Heart right ventricle (tissue), 16 donors: ENCODE measurements around the gene GLRA2. TPM values are rescaled to one million over a fixed set of nuclear protein-coding genes. Genes with fewer than 3 reads are reported as not detected.

Source experiments
- ATAC-seq, 8 donors: fragments of 200-7000 bp; cut with Tn5 transposase; one replicate each; pipeline ENCODE4 v1.9.1; 2020; ENCODE audit warnings: mild to moderate bottlenecking in 8 of 8, moderate library complexity in 8 of 8, moderate number of reproducible peaks in 1 of 8
- DNase-seq, 2 donors: peaks; one replicate each; pipeline ENCODE4 v3.0.0-alpha.2; 2020
- H3K27ac ChIP-seq, 10 donors: fragments of 200-600 bp; sonication (generic) in 2 of 10; one replicate each; pipeline versions ENCODE4 v1.5.0 to v1.8.0; 2020 to 2022; ENCODE audit warnings: mild to moderate bottlenecking in 3 of 10
- H3K27me3 ChIP-seq, 7 donors: fragments of 200-600 bp; one replicate each; pipeline ENCODE4 v1.8.0; 2021 to 2022; ENCODE audit warnings: mild to moderate bottlenecking in 2 of 7
- H3K36me3 ChIP-seq, 9 donors: fragments of 200-600 bp; sonication (generic) in 1 of 9; one replicate each; pipeline versions ENCODE4 v1.5.0 to v1.8.0; 2020 to 2022; ENCODE audit warnings: mild to moderate bottlenecking in 2 of 9
- H3K4me1 ChIP-seq, 9 donors: fragments of 200-600 bp; sonication (generic) in 1 of 9; one replicate each; pipeline versions ENCODE4 v1.5.0 to v1.8.0; 2020 to 2022; ENCODE audit warnings: mild to moderate bottlenecking in 4 of 9
- H3K4me3 ChIP-seq, 10 donors: fragments of 200-600 bp; sonication (generic) in 2 of 10; one replicate each; pipeline versions ENCODE4 v1.5.0 to v1.8.0; 2020 to 2022; ENCODE audit warnings: mild to moderate bottlenecking in 7 of 10, moderate library complexity in 2 of 10
- H3K9me3 ChIP-seq, 11 donors: fragments of 200-600 bp in 10 of 11; sonication (generic) in 2 of 11; one replicate each; pipeline versions ENCODE4 v1.5.0 to v1.8.0; 2013 to 2022; ENCODE audit warnings: mild to moderate bottlenecking in 2 of 11, control low read depth in 1 of 11, moderate library complexity in 1 of 11
- WGBS, 2 donors: extraction: QIAGEN DNeasy Blood & Tissue Kit; methylation state at CpG; one replicate each; pipeline ENCODE4 v1.1.7; 2013; ENCODE audit warnings: inconsistent platforms in 1 of 2; 5-methylcytosine and 5-hydroxymethylcytosine counted together
- intact Hi-C, 10 donors: fragments of 100-400 bp; cut with DNase I; formaldehyde crosslinking; loops; one replicate each; pipeline versions ENCODE4 v1.11.1 to v1.14.2; 2022
- polyA plus RNA-seq, 2 donors: library from polyadenylated mRNA; stranded (reverse); fragments of 200-250 nt; gene quantifications; one replicate each; pipeline ENCODE4 v1.2.3, GENCODE V29; 2013
- total RNA-seq, 10 donors: library from RNA; stranded (reverse); fragmentation: NEBNext Ultra II Directional in 3 of 10; extraction: Animal tissue kit (Norgen Biotek cat#: 25700) in 3 of 10; gene quantifications; one replicate each; pipeline versions ENCODE4 v1.2.1 to v1.2.4, GENCODE V29; 2021 to 2023
- TF ChIP-seq, protein P1 (sequence below), 9 donors: fragments of 200-600 bp; sonication (generic) in 2 of 9; IDR thresholded peaks; one replicate each; pipeline versions ENCODE4 v1.5.0 to v1.8.0; 2021 to 2022; ENCODE audit warnings: antibody characterized with exemption in 9 of 9, mild to moderate bottlenecking in 5 of 9, moderate library complexity in 1 of 9
- donor health status: Arrhythmogenic right ventricular cardiomyopathy.
- donor health status: ischemic (EF 13 %, LVEDD 7.1; RV severe dilation, severe dysfunction).
- donor health status: healthy with polysubstance abuse.
- donor health status: DM: no; HTN: yes; CAD: no.
- donor health status: DM: no; HTN: no; CAD: no.
- donor health status: ischemic (EF 25% LVEDD 6.9; RV normal size, moderate dysfunction).
- donor health status: ischemic (EF 25% LVEDD 5.7; RV mildly dilated, moderate dysfunction).
- donor health status: healthy.
- donor health status: DM: yes; HTN: yes; CAD: no.
- donor health status: Ischemic cardiomyopathy.
- donor health status: ischemic (EF 35%, LVEDD 5.7; RV mildly dilated, moderate dysfunction).
- donor health status: nonischemic (EF 11% LVEDD 7.7; RV severe dilation, severe dysfunction).
- donor health status: DM: yes; HTN: yes; CAD: no.
- donor health status: PGD.
- donor health status: ischemic (EF 29% LVEDD 5.4; RV normal size, mild dysfunction).
- donor health status: nonischemic (EF 23%, LVEDD 6.1; RV moderate dilation, normal function).

The GLRA2 gene
- total and polyA plus RNA-seq, 12 donors = not detected

DNA sequence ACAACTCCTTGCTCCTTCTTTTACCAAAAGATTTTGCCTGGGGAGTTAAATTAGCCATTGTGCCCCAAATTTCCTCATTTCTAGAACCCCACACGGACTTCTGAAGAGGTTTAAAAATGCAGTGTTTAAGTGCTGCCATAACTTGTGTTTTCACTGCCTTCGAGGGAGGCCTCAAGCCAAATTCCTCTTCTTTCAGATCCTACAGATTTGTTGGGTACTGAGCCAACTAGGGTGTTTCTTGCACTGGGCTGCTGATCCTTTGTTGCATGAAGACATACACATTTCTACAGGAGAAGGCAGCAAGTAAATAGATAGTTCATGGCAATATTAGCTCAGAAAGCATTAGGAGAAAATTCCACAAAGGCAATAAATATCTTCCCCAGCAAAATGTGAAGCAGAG is 43.8 kb downstream of the GLRA2 start:
- Histone ChIP-seq H3K27me3 (no peaks in the 10 kb centered on the region), H3K4me3 (no peak overlapping the region), H3K4me1 (no peaks in the 10 kb centered on the region), H3K36me3 (no peaks in the 10 kb centered on the region), H3K27ac (no peak overlapping the region), H3K9me3 (no peaks in the 10 kb centered on the region)
- ATAC-seq = no peak
- TF ChIP-seq, protein P1, sequence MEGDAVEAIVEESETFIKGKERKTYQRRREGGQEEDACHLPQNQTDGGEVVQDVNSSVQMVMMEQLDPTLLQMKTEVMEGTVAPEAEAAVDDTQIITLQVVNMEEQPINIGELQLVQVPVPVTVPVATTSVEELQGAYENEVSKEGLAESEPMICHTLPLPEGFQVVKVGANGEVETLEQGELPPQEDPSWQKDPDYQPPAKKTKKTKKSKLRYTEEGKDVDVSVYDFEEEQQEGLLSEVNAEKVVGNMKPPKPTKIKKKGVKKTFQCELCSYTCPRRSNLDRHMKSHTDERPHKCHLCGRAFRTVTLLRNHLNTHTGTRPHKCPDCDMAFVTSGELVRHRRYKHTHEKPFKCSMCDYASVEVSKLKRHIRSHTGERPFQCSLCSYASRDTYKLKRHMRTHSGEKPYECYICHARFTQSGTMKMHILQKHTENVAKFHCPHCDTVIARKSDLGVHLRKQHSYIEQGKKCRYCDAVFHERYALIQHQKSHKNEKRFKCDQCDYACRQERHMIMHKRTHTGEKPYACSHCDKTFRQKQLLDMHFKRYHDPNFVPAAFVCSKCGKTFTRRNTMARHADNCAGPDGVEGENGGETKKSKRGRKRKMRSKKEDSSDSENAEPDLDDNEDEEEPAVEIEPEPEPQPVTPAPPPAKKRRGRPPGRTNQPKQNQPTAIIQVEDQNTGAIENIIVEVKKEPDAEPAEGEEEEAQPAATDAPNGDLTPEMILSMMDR (IDR thresholded peaks at IDR 0.05) = no peak
- no peak for DNase-seq
- 40 to 57% methylated on average over 2 of the region's 2 CpGs for WGBS, 2 donors
- intact Hi-C loops = no loop called here

DNA sequence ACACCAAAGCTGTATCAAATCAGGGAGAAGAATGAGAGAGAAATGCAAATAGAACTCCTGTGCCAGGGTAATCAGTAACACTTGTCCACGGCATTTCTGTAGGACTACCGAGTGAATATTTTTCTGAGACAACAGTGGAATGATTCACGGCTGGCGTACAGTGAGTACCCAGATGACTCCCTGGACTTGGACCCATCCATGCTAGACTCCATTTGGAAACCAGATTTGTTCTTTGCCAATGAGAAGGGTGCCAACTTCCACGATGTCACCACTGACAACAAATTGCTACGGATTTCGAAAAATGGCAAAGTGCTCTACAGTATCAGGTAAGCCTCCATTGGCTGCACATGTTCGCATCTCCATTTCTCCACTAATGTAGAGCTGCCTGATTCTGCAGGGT is 51.7 kb downstream of the GLRA2 start:
- DNase-seq (no peak), ATAC-seq (no peak)
- no peak overlapping the region for H3K4me3 ChIP-seq
- H3K27me3 ChIP-seq = no peaks in the 10 kb centered on the region
- no peaks in the 10 kb centered on the region for H3K4me1 ChIP-seq
- no peak overlapping the region for H3K27ac ChIP-seq
- no peaks in the 10 kb centered on the region for H3K9me3 ChIP-seq
- TF ChIP-seq, protein P1 (IDR thresholded peaks at IDR 0.05) = no peak
- intact Hi-C loops = no loop called here
- H3K36me3 ChIP-seq = no peaks in the 10 kb centered on the region
- WGBS, 2 donors = 87 to 92% methylated on average over 8 of the region's 8 CpGs

DNA sequence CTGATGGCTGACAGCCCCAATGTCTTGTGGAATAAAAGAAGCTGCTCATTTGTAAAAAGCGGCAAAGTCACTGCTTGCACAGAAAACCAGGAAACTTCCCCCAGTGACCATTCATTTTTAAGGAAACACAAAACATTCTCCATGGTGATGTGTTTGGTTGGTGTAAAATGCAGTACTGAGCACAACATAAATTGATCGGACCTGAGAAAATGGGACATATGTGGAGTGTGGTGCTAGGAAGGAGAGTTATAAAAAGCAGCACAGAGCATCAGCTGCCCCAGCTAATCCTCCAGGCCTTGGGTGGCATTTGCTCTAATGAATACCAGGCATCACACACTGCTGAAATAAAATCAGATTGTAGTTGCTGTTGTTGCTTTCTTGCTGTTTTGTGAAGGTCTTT is 55.2 kb downstream of the GLRA2 start:
- Histone ChIP-seq H3K27ac (no peak overlapping the region), H3K4me1 (no peaks in the 10 kb centered on the region), H3K36me3 (no peaks in the 10 kb centered on the region), H3K4me3 (no peak overlapping the region), H3K9me3 (no peaks in the 10 kb centered on the region), H3K27me3 (no peaks in the 10 kb centered on the region)
- DNase-seq (no peak), ATAC-seq (no peak)
- TF ChIP-seq, protein P1 (IDR thresholded peaks at IDR 0.05) = no peak
- intact Hi-C loops = no loop called here
- whole genome bisulfite sequencing, 2 donors = 87 to 95% methylated on average over 2 of the region's 2 CpGs

DNA sequence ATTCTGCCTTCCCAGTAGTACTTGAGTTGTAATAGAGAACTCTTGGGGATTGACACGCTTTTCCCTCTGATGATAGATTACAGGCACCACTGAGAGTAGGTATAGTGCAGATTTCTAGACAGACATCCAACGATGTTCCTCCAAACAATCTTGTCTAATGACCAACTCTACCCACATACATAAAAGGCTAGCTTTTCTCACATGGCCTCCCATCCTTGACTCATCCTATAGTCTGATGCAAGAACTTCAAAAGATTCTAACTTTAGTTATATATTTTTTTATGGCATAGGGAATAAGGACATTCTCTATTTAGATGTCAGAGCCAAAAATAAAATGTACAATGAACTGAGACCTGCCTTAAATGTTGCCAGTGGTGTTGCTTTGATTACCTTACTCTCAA is 60.9 kb downstream of the GLRA2 start:
- H3K9me3 ChIP-seq = no peaks in the 10 kb centered on the region
- H3K4me3 ChIP-seq = no peak overlapping the region
- H3K4me1 ChIP-seq = no peaks in the 10 kb centered on the region
- TF ChIP-seq, protein P1 (IDR thresholded peaks at IDR 0.05) = no peak
- ATAC-seq (no peak), DNase-seq (no peak)
- intact Hi-C loops = no loop called here
- 64 to 81% methylated on average over 2 of the region's 2 CpGs for WGBS, 2 donors
- no peaks in the 10 kb centered on the region for H3K27me3 ChIP-seq
- H3K36me3 ChIP-seq = no peaks in the 10 kb centered on the region
- no peak overlapping the region for H3K27ac ChIP-seq
